A549 (cell line): ENCODE data around the gene RNPS1. TPM values are rescaled to one million over a fixed set of nuclear protein-coding genes. Genes with fewer than 3 reads are reported as not detected.

ENCODE experiments used
- ATAC-seq, 2 experiments: fragments of 200-7000 bp in 1 of 2; fragments of >200 bp in 1 of 2; cut with Nextera tagmentation in 1 of 2; cut with Tn5 transposase in 1 of 2; 3 replicates each; pipeline versions ENCODE4 v1.8.0 to v1.9.1; 2018 to 2020; ENCODE audit warnings: mild to moderate bottlenecking in 1 of 2, moderate library complexity in 1 of 2
- CTCF ChIA-PET: fragments of 300-600 bp; sonication (Branson Sonifier 250); formaldehyde crosslinking; extraction: SDS; loops from one replicate; lab custom pipeline; 2021; ENCODE audit warnings: antibody characterized with exemption, inconsistent platforms; lab: Yijun Ruan, JAX
- POLR2A ChIA-PET: fragments of 350-600 bp; formaldehyde crosslinking; extraction: SDS; loops from one replicate; lab custom pipeline; 2021; ENCODE audit warnings: antibody characterized with exemption, inconsistent platforms; lab: Yijun Ruan, JAX
- DNase-seq, 2 experiments: peaks; one replicate each; pipeline versions ENCODE4 v3.0.0 to v3.0.0-alpha.2; 2011 to 2016; ENCODE audit warnings: low read depth in 1 of 2, low spot score in 1 of 2
- FAIRE-seq: peaks from 2 replicates; lab custom pipeline; 2011; peaks lifted over from hg19 to GRCh38; lab: Jason Lieb, UNC
- H3K27ac ChIP-seq, 2 experiments: fragments of >200 bp; sonication (Bioruptor Twin); formaldehyde crosslinking; 3 replicates each; pipeline ENCODE4 v1.5.1; 2016 to 2017
- H3K4me1 ChIP-seq: fragments of >200 bp; sonication (Bioruptor Twin); formaldehyde crosslinking; 3 replicates; pipeline ENCODE4 v1.6.1; 2016
- H3K4me2 ChIP-seq: fragments of >200 bp; sonication (Bioruptor Twin); formaldehyde crosslinking; 3 replicates; pipeline ENCODE4 v1.6.1; 2016
- H3K4me3 ChIP-seq: fragments of >200 bp; sonication (Bioruptor Twin); formaldehyde crosslinking; 3 replicates; pipeline ENCODE4 v1.5.1; 2016
- H3K9me3 ChIP-seq: fragments of >200 bp; sonication (Bioruptor Twin); formaldehyde crosslinking; 3 replicates; pipeline ENCODE4 v1.6.1; 2016
- BCL3 ChIP-seq: fragments of >200 bp; sonication (Bioruptor Twin); formaldehyde crosslinking; IDR thresholded peaks from 3 replicates; pipeline ENCODE4 v1.6.1; 2016
- CBX8 ChIP-seq: fragments of 200-600 bp; sonication (generic); IDR thresholded peaks from 2 replicates; pipeline ENCODE4 v1.6.1; 2016
- CHD4 ChIP-seq: fragments of 200-600 bp; sonication (generic); IDR thresholded peaks from 2 replicates; pipeline ENCODE4 v1.6.1; 2016; ENCODE audit warnings: antibody characterized with exemption, mild to moderate bottlenecking, borderline replicate concordance
- CTCF ChIP-seq: fragments of >200 bp; sonication (Bioruptor Twin); formaldehyde crosslinking; IDR thresholded peaks from 3 replicates; pipeline ENCODE4 v1.5.1; 2016
- E2F6 ChIP-seq: IDR thresholded peaks from 2 replicates; pipeline ENCODE4 v1.6.1; 2012; ENCODE audit warnings: low read depth, borderline replicate concordance
- ESRRA ChIP-seq: fragments of 150-350 bp; IDR thresholded peaks from 2 replicates; pipeline ENCODE4 v1.6.1; 2014; ENCODE audit warnings: mild to moderate bottlenecking, low read length, borderline replicate concordance
- FOSB ChIP-seq: fragments of 250-450 bp; sonication (Bioruptor Pico); IDR thresholded peaks from 2 replicates; pipeline ENCODE4 v1.5.0; 2020; ENCODE audit warnings: mild to moderate bottlenecking, moderate library complexity
- FOSL2 ChIP-seq, 2 experiments: fragments of 450-650 bp in 1 of 2; fragments of >200 bp in 1 of 2; sonication (Bioruptor Twin) in 1 of 2; formaldehyde crosslinking; IDR thresholded peaks; 2 replicates each; pipeline versions ENCODE4 v1.5.0 to v1.6.1; 2016 to 2020; ENCODE audit warnings: mild to moderate bottlenecking in 1 of 2, moderate library complexity in 1 of 2
- HDAC2 ChIP-seq: fragments of 200-600 bp; sonication (generic); IDR thresholded peaks from 2 replicates; pipeline ENCODE4 v1.6.1; 2016
- HOXB5 ChIP-seq: fragments of 250-450 bp; sonication (Bioruptor Pico); IDR thresholded peaks from 2 replicates; pipeline ENCODE4 v1.5.0; 2020; ENCODE audit warnings: mild to moderate bottlenecking, moderate library complexity
- MAFK ChIP-seq: fragments of 450-650 bp; IDR thresholded peaks from 2 replicates; pipeline ENCODE4 v1.6.1; 2014; ENCODE audit not compliant: partially characterized antibody
- MAX ChIP-seq: IDR thresholded peaks from 2 replicates; pipeline ENCODE4 v1.6.1; 2012
- NFE2L2 ChIP-seq: fragments of 150-350 bp; conservative IDR thresholded peaks from 2 replicates; pipeline ENCODE4 v1.6.1; 2014; ENCODE audit warnings: low read length
- PBX3 ChIP-seq: IDR thresholded peaks from 2 replicates; pipeline ENCODE4 v1.6.1; 2012
- PHF8 ChIP-seq: fragments of 200-600 bp; sonication (generic); IDR thresholded peaks from 2 replicates; pipeline ENCODE4 v1.6.1; 2016; ENCODE audit warnings: low read depth, mild to moderate bottlenecking, antibody characterized with exemption, moderate library complexity, borderline replicate concordance
- RARB ChIP-seq: fragments of 250-450 bp; sonication (Bioruptor Pico); IDR thresholded peaks from 2 replicates; pipeline ENCODE4 v1.8.0; 2021; ENCODE audit warnings: mild to moderate bottlenecking, moderate library complexity
- RCOR1 ChIP-seq: fragments of 150-350 bp; IDR thresholded peaks from 2 replicates; pipeline ENCODE4 v1.6.1; 2014; ENCODE audit warnings: antibody characterized with exemption, low read length, low read depth
- REST ChIP-seq: fragments of 200-600 bp; sonication (generic); IDR thresholded peaks from 2 replicates; pipeline ENCODE4 v1.6.1; 2016; ENCODE audit warnings: antibody characterized with exemption, mild to moderate bottlenecking, moderate library complexity
- SREBF2 ChIP-seq: fragments of 450-650 bp; IDR thresholded peaks from 2 replicates; pipeline ENCODE4 v1.6.1; 2014; ENCODE audit warnings: mild to moderate bottlenecking, moderate library complexity
- ZFP36 ChIP-seq: fragments of 450-650 bp; IDR thresholded peaks from 2 replicates; pipeline ENCODE4 v1.6.1; 2014; ENCODE audit warnings: borderline replicate concordance; ENCODE audit not compliant: partially characterized antibody
- WGBS: methylation state at CpG from one replicate; pipeline ENCODE4 v1.1.6; 2017; ENCODE audit errors: missing lambda C conversion rate; 5-methylcytosine and 5-hydroxymethylcytosine counted together
- polyA plus RNA-seq, 4 experiments: library from polyadenylated mRNA; depleted of rRNA in 3 of 4; stranded (reverse); fragments of >200 nt; fragmentation: RNase III in 1 of 4; extraction: RNeasy Plus Mini Kit Qiagen cat#74134 plus additional on column Dnase treatment in 1 of 4; gene quantifications; 2 replicates in 3 of 4; 3 replicates in 1 of 4; pipeline ENCODE4 v1.2.3, GENCODE V29; 2011 to 2017

The RNPS1 gene
- polyA plus RNA-seq, 2 of the 4 experiments (the other 2 are of a cell fraction): 183 to 200 TPM

GRCh38 chr16:2229632-2230250 is 38.2 kb downstream of the RNPS1 start:
- CTCF ChIA-PET: interaction anchor here (2.3 kb wide), 1 partner anchor 35 kb away, joined by 7 read pairs; no protein-coding TSS in a partner anchor

More at GRCh38 chr16:2229632-2230250, 38.2 kb downstream of the RNPS1 start:
- no peak overlapping the region for H3K4me2 ChIP-seq
- TF ChIP-seq NFE2L2 (no peak), E2F6 (no peak), ESRRA (no peak), CTCF (no peak), RCOR1 (no peak), CBX8 (no peak), CHD4 (no peak), HOXB5 (CRISPR knock-in tag) (no peak), SREBF2 (no peak), MAX (no peak), ZFP36 (no peak), BCL3 (no peak), PBX3 (no peak), FOSB (CRISPR knock-in tag) (no peak), MAFK (no peak), PHF8 (no peak), FOSL2 (IDR thresholded peaks at IDR 0.05) (no peak), FOSL2 (CRISPR knock-in tag; IDR thresholded peaks at IDR 0.05) (no peak), HDAC2 (no peak), REST (no peak), RARB (no peak)
- POLR2A ChIA-PET: no interaction called here
- H3K9me3 ChIP-seq: no peaks in the 10 kb centered on the region
- H3K27ac ChIP-seq: no peak overlapping the region
- ATAC-seq (no peak), DNase-seq (no peak), FAIRE-seq (no peak)
- H3K4me1 ChIP-seq: peaks cover 21% of the 10 kb centered on the region
- H3K4me3 ChIP-seq: no peak overlapping the region
- 95% methylated on average over 12 of the region's 23 CpGs for WGBS
